NCI-H510A treated with DMSO at 0.1 percent for 48 hours (cell line): ENCODE data around the gene BHLHA15.

Experiments used
- DNase-seq: peaks from one replicate; lab custom pipeline; 2025; lab: John Stamatoyannopoulos, UW

BHLHA15 gene

DNA sequence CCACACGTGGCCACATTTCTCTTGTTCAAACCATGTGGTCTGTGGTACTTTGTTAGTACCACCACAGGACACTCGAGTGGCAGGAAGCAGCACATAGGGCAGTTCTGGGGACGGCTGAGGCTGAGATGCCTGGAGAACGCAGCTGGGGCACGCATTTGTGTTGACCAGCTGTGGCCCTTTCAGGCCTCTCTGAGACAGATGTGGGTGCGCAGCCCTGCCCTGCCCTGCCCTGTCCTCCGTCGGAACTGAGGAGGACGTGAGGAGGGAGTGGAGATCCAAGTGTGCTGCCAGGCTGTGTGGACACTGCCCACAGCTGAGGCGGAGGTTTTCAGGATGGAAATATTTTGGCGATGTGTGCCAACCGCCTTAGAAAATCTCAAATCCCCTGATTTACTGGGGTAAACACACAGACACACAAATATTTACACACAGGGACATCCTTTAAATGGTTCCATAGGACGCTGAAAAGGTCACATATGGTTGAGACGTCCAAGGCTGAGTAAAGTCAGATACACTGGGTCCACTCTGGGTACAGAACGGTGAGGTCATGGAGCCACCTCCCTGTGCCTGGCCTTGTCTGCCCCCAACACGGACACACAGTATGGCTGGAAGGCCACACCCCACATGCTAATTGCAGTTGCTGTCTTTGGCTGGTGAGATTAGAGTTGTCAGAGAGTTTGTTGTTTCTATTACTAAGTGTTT is 14.8 kb downstream of the BHLHA15 start:
- no peak for DNase-seq

DNA sequence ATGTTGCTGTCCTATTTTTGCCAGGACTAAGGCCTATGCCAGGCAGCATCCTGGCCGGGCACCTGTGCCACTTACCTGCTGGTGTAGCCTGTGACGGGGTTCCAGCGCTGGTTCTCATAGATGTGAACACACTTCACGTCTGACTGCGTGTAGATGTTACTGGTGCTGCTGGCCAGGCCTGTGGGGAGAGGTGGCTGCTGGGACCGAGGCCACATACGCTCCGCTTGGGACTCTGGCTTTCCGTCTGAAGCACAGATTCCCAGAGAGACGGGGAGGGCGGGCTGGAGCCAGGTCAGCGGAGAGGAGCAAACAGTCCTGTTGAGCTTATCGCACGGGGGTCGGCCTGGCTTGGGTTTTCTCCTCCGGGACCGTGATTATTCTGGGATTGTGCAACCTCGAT is 16.7 kb downstream of the BHLHA15 start:
- DNase-seq = no peak

DNA sequence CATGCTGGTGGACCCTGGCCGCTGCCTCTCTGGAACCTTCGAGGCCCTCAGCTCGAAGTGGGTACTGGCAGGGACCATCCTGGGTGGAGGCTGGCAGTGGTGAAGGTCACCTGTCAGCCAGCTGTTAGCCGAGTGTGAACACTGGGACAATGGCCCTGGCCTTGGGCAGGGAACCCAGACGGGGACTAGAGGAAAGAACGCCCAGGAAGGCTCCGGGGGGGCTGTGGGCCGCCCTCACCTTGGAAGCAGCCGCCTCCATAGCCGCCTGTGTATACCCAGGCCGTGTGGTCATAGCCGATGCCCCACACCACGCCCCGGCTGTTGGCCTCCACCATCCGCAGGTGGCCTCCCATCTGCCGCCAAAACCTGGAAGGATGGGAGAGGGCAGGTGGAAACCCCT is 17.6 kb downstream of the BHLHA15 start:
- no peak for DNase-seq

DNA sequence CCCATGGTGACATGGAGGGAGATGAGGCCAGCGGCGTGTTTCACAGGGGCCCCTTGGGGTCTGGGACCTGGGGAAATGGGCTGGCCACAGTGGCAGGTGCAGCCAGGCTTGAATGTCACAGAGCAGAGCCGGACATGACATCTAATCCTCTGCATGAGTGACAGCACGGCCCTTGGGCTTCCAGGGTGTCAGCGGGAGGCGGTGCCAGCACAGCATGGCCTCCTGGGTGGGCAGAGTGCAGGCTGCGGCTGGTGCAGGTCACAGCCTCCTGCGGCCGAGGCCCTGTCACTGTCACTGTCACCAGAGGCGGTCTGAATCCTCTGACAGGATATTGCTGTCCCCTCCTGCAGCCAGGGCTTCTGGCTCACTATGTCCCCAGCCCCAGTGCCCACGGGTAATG is 18.2 kb downstream of the BHLHA15 start:
- DNase-seq = no peak

DNA sequence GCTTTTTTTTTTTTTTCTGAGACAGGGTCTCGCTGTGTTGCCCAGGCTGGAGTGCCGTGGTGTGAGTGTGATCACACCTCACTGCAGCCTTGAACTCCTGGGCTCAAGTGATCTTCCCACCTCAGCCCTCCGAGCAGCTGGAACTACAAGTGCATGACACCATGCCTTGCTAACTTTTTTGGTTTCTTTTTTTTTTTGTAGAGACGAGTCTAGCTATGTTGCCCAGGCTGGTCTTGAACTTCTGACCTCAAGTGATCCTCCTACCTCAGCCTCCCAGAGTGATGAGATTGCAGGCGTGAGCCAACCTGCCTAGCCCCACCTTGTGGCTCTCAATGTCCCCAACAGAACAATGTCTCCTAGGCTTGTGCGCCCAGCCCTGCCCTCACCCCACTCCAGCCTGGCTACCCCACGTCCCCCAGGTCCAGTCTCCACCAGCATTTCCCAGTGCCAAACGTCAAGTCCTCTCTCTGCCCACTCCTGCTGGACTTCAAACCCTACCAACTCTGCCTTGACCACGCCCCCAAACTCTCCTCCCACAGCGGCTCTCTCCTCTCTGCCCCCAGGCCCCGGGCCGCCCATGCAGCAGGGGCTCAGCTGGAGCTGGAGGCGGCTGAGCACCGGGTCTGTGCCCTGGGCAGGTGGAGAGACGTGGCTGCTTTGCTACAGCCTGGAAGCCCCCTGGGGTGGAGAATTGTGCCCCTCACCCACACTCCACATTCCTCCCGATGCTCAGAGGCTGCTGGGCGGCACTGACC is 18.9 kb downstream of the BHLHA15 start:
- no peak for DNase-seq

DNA sequence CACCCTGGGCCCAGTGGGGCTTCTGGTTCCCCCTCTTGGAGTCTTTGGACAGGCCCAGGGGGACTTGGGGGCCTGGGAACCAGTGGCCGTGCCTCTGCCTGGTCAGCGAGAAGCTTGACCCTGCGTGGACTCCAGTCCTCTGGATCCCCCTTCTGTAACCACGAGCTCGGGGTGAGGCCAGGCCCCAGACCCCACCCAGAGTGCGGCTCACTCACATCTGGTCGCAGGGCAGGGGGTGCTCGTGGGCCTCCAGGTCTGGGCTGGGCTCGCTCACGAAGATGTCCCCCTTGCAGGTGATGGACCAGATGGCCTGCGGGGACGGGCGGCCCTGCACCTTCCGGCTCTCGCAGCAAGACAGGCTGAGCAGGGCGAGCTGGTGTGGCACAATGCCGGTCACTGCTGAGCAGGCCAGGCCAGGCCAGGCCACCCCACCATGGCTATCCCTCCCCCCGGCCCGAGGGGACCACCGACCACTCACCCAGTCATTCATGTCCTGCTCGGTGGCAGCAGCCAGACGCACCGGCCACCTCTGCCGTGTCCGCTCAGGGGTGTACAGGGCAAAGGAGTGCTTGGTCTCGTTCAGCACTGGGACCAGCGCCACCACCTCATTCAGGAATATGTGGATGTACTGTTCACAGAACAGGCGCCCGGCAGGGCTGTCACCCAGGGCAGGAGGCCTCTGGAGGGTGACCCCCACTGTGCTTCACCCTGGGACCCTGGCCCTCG is 19.7 kb downstream of the BHLHA15 start:
- no peak for DNase-seq

DNA sequence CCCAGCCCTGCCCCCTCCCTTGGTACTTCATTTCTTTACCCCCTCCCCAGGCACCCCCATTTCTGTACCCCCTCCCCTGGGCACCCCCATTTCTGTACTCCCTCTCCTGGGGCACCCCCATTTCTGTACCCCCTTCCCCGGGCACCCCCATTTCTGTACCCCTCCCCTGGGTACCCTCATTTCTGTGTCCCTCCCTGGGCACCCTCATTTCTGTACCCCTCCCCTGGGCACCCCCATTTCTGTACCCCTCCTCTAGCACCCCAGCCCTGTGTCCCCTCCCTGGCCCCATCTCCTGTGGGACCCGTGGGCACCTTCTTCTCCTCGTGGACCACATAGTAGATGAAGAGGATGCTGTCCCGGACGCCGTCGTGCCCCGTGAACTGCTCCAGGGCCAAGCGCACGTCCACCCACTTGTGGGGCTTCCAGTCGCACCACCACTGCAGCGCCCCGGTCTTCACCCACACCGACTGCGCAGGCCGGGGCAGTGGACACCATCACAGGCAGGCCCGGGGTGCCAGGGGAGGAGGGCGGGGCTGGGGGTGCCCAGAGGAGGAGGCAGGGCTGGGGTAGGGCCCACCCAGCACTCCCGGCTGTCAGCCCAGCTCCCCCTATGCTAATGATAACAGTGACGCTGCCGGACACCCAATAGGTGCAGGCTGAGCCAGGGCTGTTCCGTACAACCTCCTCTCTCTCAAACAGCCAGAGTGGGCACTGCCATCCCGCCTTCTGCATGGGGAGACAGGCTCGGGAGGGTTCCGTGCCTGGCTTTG is 20.4 kb downstream of the BHLHA15 start:
- no peak for DNase-seq

DNA sequence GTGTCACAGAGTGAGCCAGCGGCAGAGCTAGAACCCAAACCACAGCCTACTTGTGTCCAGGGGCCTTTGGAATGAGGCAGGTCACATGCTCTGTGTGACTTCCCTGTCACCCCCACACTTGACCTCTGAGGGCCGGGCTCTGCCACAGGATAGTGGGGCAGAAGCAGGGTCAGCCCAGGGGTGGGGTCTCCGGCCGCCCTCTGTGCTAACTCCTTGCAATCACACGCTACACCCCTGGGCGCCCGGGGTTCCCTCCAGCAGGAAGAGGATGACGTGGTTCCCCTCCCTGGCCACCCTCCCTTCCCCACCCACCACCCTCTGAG is 21.0 kb downstream of the BHLHA15 start:
- no peak for DNase-seq

DNA sequence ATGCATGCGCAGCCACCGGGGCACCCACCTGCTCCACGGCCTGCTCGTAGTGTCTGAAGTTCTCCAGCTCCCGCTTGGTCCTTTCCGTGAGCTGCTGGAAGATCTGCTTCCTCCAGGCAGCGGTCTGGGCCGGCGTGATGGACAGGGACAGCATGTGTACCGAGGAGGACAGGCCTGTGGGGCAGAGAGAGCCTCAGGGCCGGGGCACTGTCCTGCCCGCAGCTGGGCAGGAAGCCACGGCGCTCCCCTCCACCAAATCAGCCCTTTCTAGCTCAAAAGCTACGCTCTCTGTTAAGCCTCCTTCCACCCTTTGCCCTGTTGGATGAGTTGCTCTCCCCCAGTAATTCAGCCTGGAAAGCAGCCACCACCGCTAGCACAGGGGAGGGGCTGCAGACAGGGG is 21.6 kb downstream of the BHLHA15 start:
- no peak for DNase-seq

DNA sequence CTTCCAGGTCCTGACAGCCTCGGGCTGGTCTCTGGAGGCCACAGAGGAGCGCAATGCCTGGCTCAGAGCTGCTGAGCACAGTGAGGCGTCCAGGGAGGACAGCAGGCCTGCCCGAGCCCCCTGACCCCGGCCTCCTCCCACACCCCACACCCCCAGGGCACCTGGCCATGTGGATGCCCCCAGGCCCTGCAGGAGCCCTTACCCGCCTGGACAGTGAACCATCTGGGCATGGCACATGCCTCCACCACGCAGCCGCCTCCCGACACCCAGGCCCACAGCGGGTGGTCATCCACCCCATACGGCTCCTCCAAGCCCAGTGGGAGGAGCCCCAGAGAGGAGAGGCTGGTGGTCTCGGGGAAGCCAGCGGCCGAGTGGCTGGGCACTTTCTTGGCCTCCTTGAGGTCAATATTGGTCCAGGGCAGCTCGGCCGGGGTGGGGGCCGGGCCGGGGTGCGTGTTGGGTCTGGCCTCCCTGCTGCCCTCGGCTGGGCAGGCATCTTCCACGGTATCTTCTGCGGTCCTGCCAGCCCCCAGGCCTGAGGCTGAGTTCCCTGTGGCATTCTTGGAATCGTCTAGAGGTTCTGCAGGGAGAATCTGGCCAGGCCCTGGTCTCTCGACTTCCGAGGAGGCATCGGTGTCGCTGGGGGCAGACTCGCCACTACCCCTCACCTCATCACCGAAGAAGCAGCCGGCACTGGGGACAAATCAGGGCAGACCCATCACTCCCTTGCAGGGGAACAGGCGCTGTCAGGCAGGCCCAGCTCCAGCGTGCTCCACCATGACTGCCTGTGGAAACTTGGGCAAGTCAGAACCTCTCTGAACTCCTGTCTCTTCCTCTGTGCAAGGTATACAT is 22.2 kb downstream of the BHLHA15 start:
- DNase-seq = no peak

DNA sequence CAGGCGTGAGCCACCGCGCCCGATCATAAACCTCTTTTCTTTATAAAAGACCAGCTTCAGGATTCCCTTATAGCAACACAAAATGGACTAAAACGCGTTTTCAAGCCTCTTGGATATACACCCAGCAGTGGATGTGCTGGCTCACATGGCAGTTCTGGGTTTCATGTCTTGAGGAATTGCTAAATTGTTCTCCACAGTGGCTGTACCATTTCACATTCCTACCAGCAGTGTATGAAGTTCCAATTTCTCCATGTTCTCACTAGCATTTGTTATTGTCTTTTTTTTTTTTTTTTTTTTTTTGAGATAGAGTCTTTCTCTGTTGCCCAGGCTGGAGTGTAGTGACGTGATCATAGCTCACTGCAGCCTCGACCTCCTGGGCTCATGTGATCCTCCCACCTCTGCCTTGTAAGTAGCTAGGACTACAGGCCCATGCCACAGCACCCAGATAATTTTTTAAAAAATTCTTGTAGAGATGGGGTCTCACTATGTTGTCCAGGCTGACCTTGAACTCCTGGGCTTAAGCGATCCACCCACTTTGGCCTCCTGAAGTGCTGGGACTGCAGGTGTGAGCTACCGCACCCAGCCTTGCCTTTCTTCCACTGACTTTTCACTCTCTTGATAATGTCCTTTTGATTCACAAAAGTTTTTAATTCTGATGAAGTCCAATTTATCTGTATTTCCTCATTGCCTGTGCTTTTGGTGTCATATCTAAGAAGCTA is 23.3 kb downstream of the BHLHA15 start:
- no peak for DNase-seq

DNA sequence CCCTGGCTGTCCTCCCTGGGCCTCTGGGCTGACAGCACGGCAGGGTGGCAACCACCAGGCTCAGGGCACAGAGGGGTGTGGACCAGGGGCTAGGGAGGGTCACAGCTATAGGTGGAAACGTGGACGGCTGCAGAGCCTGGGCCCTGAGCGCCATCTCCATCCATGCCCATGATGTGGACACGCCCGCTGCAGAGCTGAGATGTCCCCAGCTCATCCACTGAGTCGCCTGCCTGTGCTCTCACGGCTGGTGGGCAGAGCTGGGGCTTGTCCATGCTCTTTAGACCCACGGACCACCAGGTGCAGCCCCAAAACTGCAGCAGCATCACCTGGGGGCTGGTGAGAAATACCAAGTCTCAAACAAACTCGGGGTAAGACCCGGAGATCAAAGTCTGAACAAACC is 24.7 kb downstream of the BHLHA15 start:
- no peak for DNase-seq

DNA sequence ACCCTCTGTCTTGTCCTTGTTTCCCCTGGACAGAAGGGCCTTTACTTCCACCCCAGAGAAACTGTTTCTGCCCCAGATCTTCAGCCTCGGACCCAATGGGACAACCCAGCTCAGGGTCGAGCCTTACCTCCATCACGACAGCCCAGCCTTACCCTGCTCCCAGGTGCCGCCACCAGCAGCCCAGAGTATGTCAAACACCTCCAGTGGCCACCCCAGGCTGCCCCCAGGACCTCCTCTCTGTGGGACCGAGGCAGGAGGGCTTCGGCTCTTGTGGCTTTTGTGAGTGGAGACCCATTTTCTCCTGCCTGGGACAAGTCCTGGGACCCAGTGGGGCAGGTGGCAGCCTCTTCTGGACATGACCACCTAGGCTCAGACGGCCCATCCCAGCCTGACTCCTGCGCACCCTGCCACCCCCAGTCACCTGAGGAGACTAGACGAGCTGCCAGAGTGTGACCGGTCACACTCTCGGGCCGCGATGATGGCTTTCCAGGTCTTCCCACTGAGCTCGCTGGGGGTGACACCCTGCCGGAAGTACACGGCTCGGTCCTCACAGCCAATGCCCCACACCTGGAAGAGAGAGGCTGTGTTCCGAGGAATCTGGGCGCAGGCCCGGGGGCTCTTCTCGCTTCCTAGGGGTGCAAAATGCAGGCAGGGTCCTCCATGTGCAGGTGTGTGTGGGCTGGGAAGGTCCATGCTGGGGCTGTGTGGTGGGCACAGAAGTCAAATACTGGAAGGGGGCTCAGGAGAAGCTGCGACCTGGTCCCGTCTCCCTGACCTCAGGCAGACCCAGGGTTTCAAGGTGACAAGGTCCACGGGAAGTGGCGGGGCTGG is 25.3 kb downstream of the BHLHA15 start:
- no peak for DNase-seq

DNA sequence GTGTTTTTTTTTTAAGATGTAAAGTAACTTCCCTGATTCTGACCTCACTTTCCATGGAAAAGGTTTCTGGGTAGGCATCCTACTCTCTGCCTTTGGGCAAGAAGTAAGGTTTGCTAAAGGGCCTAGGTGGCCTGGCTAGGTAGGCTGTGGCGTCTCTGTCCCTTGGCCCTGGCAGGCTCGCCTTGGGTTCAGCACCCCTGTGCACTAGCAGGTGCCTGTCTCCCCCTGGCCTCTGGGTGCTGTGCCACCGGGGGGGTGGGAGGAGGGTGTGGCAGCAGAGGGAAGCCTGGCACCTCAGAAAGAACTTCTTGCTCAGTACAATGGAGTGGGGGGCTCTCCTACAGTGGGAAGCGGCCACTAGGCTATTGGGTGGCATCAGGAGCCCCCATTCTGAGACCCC is 26.8 kb downstream of the BHLHA15 start:
- DNase-seq = no peak

DNA sequence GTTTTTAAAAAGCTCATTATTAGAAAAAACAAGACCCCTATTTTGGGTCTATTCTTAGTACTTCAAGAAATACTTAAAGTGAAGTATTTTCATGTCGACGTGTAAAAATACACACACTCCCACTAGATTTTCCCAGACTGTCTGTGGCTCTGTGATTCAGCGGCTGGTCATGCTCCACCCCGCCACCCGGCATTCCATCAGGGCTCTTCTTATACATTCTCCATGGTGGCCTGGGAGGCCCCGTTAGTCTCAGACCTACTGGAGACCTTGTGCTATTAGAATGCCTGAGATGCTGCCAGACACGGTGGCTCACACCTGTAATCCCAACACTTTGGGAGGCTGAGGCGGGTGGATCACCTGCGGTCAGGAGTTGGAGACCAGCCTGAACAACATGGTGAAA is 27.7 kb downstream of the BHLHA15 start:
- no peak for DNase-seq

DNA sequence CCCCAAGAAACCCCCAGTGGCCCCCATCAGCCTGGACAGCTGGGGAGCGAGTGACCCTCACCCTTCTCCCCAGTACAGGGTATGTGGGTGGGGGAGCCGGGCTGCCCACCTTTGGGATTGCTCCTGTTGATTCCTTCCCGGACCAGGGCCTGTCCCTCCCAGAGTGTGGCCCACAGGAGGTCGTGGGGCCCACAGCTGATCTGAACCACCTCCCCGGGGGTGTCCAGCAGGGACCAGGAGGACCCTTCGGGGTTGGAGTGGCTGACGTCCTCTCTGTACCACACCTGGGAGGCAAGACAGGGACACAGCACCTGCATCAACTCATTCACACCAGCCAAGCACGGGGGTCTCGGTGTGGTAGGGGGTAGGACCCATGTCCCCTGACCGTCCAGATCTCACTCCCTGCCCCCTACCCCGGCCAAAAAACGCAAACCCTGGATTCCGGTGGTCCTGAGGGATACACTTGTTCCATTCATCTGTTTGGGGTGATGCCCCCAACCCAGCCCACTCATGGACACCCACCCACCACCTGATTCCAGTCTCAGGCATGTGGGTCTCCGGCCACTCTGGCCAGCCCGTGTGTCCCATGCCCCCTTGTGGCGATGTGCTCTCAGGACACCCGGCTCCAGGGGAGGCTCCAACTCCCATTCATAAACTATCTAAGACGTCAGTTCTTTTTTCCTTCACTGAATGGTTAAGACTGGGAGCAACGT is 29.9 kb downstream of the BHLHA15 start:
- peak; percentile 1 for DNase-seq

DNA sequence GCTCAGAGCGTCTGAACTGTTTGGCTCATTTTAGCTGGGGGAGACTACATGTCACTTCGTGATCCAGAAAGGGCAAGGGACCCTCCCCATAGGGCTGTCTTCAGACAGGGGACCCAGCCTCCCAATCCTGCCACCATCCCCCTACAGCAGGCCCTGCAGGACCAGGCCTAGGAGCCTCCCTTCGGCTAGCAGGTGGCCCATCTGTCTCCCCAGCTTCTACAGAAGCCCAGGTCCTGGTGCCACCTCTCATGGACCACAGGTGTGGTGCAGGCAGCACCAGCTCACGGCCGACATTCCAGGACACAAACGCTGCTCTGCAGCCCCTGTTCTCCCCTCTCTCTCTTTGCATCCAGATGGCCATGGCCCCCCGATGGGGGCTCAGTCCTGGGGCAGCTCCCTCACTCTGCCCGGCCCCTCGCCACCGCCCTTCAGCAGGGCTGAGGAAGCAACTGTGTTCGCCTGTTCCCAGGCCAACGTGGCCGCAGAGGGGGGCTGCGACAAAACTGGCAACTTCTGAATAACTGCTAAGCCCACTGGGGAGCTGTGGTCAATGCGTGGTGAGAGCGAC is 30.5 kb downstream of the BHLHA15 start:
- no peak for DNase-seq

DNA sequence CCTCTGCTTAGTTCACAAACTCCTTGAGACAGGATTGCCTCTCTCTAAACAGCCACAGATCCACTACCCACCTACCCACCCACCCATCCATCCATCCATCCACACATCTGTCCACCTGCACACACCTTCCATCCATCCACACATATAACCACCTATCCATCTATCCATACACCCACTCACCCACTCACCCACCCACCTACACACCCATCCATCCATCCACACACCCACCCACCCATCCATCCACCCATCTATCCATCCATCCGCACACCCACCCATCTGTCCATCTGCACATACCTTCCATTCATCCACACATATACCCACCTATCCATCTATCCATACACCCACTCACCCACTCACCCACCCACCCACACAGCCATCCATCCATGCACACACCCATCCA is 31.1 kb downstream of the BHLHA15 start:
- no peak for DNase-seq

DNA sequence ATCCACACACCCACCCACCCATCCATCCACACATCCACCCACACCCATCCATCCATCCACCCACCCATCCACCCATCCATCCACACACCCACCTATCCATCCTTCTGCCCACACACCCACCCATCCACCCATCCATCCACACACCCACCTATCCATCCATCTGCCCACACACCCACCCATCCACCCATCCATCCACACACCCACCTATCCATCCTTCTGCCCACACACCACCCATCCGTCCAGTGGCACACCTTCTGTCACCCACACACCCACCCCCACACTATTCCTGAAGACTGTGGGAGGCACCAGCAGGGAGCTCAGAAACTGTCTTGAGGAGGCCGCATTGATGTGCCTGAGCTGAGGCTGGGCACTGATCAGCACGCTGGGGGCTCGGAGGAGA is 31.7 kb downstream of the BHLHA15 start:
- no peak for DNase-seq
